ENCODE measurements around the gene ACVR1C. TPM values are rescaled to one million over a fixed set of nuclear protein-coding genes. Genes with fewer than 3 reads are reported as not detected.

The ACVR1C gene
- total RNA-seq, 3 donors from 2014 or later: 8.0 to 19.4 (median 9.2) TPM

DNA sequence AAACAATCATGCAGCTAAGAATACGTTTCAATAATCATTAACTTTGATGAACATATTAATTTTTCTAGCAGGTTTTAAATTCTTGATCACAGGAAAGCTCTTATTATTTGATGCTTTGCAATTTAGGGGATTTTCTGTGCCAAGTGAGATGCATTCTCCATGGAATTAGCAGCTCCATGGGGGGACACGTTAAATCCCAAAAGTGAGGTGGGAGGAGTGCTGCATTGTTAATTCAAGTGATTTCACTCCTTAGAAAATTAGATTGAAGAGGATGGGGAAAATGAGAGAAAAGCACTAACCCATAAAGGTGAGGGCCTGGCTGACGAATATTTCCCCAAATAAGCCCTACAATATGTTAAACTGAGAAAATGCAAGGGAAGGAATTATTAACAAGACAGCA is 69.2 kb downstream of the ACVR1C start:
- H3K36me3 ChIP-seq (ENCODE audit: low read depth): no peaks in the 10 kb centered on the region
- no peak overlapping the region for H3K4me3 ChIP-seq
- no peak for DNase-seq
- ATAC-seq: no peak
- no peaks in the 10 kb centered on the region for H3K4me1 ChIP-seq (ENCODE audit: low read depth)
- TF ChIP-seq, protein P1, sequence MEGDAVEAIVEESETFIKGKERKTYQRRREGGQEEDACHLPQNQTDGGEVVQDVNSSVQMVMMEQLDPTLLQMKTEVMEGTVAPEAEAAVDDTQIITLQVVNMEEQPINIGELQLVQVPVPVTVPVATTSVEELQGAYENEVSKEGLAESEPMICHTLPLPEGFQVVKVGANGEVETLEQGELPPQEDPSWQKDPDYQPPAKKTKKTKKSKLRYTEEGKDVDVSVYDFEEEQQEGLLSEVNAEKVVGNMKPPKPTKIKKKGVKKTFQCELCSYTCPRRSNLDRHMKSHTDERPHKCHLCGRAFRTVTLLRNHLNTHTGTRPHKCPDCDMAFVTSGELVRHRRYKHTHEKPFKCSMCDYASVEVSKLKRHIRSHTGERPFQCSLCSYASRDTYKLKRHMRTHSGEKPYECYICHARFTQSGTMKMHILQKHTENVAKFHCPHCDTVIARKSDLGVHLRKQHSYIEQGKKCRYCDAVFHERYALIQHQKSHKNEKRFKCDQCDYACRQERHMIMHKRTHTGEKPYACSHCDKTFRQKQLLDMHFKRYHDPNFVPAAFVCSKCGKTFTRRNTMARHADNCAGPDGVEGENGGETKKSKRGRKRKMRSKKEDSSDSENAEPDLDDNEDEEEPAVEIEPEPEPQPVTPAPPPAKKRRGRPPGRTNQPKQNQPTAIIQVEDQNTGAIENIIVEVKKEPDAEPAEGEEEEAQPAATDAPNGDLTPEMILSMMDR (IDR thresholded peaks at IDR 0.05): no peak
- intact Hi-C loops (cut with DNase I, micrococcal nuclease): no loop called here
- H3K9me3 ChIP-seq: no peaks in the 10 kb centered on the region

DNA sequence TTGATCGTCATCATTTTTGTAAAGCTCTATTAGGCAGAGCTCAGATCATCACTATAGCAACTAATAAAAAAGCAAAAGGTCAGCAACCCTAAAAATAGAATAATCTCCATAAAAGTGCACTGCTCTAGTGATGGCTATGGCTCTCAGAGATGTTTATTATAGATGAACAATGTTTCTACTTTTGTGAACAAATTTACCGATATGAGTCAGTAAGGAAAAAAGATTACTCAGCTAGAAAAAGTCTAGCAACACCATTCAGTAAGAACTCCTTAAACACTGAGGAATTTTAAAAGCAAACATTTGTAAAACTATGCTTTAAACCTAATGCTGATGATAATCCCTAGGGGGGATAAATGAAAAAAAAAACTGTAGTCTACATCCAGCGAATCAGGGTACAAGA is 69.6 kb downstream of the ACVR1C start:
- H3K4me1 ChIP-seq (ENCODE audit: low read depth): no peaks in the 10 kb centered on the region
- H3K4me3 ChIP-seq: no peak overlapping the region
- no peaks in the 10 kb centered on the region for H3K36me3 ChIP-seq (ENCODE audit: low read depth)
- intact Hi-C loops (cut with DNase I, micrococcal nuclease): no loop called here
- DNase-seq (no peak), ATAC-seq (no peak)
- no peaks in the 10 kb centered on the region for H3K9me3 ChIP-seq
- TF ChIP-seq, protein P1 (IDR thresholded peaks at IDR 0.05): no peak

DNA sequence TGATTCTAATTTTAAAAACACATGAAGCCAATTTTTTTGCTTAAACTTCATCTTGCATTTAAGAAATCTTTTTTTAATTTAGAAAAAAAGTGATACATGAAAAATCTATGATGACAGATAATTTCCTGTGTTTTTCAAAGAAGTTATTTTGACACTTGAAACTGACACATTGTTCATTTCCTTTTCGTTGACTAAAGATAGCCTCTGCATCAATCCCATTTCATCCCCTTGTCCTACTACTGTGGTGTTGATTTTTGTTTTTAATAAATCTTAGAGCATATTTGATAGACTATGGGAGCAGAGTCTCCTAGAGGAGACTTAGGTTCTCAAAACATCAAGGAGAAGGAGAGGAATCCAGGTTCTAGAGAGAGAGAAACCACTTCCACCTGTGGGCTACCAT is 70.9 kb downstream of the ACVR1C start:
- ATAC-seq: no peak
- Histone ChIP-seq H3K4me1 (ENCODE audit: low read depth) (no peaks in the 10 kb centered on the region), H3K4me3 (no peak overlapping the region), H3K9me3 (no peaks in the 10 kb centered on the region), H3K36me3 (ENCODE audit: low read depth) (no peaks in the 10 kb centered on the region)
- intact Hi-C loops (cut with DNase I, micrococcal nuclease): no loop called here
- no peak for DNase-seq
- TF ChIP-seq, protein P1 (IDR thresholded peaks at IDR 0.05): no peak

- H3K9me3 ChIP-seq: no peaks in the 10 kb centered on the region
- intact Hi-C loops (cut with DNase I, micrococcal nuclease): no loop called here
- no peak for ATAC-seq
- TF ChIP-seq, protein P1 (IDR thresholded peaks at IDR 0.05): no peak
- no peak for DNase-seq
- H3K4me1 ChIP-seq (ENCODE audit: low read depth): no peaks in the 10 kb centered on the region
- H3K4me3 ChIP-seq: no peak overlapping the region
- no peaks in the 10 kb centered on the region for H3K36me3 ChIP-seq (ENCODE audit: low read depth)
Observed at GRCh38 chr2:157540102-157540501, 88.6 kb downstream of the ACVR1C start.

- Histone ChIP-seq H3K36me3 (ENCODE audit: low read depth) (no peaks in the 10 kb centered on the region), H3K9me3 (no peaks in the 10 kb centered on the region), H3K4me3 (no peak overlapping the region), H3K4me1 (ENCODE audit: low read depth) (no peaks in the 10 kb centered on the region)
- intact Hi-C loops (cut with DNase I, micrococcal nuclease): no loop called here
- DNase-seq (no peak), ATAC-seq (no peak)
- TF ChIP-seq, protein P1 (IDR thresholded peaks at IDR 0.05): no peak
Observed at GRCh38 chr2:157538064-157538463, 90.6 kb downstream of the ACVR1C start.

- DNase-seq (no peak), ATAC-seq (no peak)
- Histone ChIP-seq H3K9me3 (no peaks in the 10 kb centered on the region), H3K4me1 (ENCODE audit: low read depth) (no peaks in the 10 kb centered on the region), H3K36me3 (ENCODE audit: low read depth) (no peaks in the 10 kb centered on the region), H3K4me3 (no peak overlapping the region)
- TF ChIP-seq, protein P1 (IDR thresholded peaks at IDR 0.05): no peak
- intact Hi-C loops (cut with DNase I, micrococcal nuclease): no loop called here
Observed at GRCh38 chr2:157536815-157537214, 91.8 kb downstream of the ACVR1C start.
